A549 (cell line): ENCODE measurements around the gene EHD3. TPM values are rescaled to one million over a fixed set of nuclear protein-coding genes. Genes with fewer than 3 reads are reported as not detected.

Source experiments
- ATAC-seq, 2 experiments: fragments of 200-7000 bp in 1 of 2; fragments of >200 bp in 1 of 2; cut with Nextera tagmentation in 1 of 2; cut with Tn5 transposase in 1 of 2; 3 replicates each; pipeline versions ENCODE4 v1.8.0 to v1.9.1; 2018 to 2020; ENCODE audit warnings: mild to moderate bottlenecking in 1 of 2, moderate library complexity in 1 of 2
- CTCF ChIA-PET: fragments of 300-600 bp; sonication (Branson Sonifier 250); formaldehyde crosslinking; extraction: SDS; loops from one replicate; lab custom pipeline; 2021; ENCODE audit warnings: antibody characterized with exemption, inconsistent platforms; lab: Yijun Ruan, JAX
- POLR2A ChIA-PET: fragments of 350-600 bp; formaldehyde crosslinking; extraction: SDS; loops from one replicate; lab custom pipeline; 2021; ENCODE audit warnings: antibody characterized with exemption, inconsistent platforms; lab: Yijun Ruan, JAX
- DNase-seq, 2 experiments: peaks; one replicate each; pipeline versions ENCODE4 v3.0.0 to v3.0.0-alpha.2; 2011 to 2016; ENCODE audit warnings: low read depth in 1 of 2, low spot score in 1 of 2
- FAIRE-seq: peaks from 2 replicates; lab custom pipeline; 2011; peaks lifted over from hg19 to GRCh38; lab: Jason Lieb, UNC
- H3K27ac ChIP-seq, 2 experiments: fragments of >200 bp; sonication (Bioruptor Twin); formaldehyde crosslinking; 3 replicates each; pipeline ENCODE4 v1.5.1; 2016 to 2017
- H3K4me1 ChIP-seq: fragments of >200 bp; sonication (Bioruptor Twin); formaldehyde crosslinking; 3 replicates; pipeline ENCODE4 v1.6.1; 2016
- H3K4me2 ChIP-seq: fragments of >200 bp; sonication (Bioruptor Twin); formaldehyde crosslinking; 3 replicates; pipeline ENCODE4 v1.6.1; 2016
- H3K4me3 ChIP-seq: fragments of >200 bp; sonication (Bioruptor Twin); formaldehyde crosslinking; 3 replicates; pipeline ENCODE4 v1.5.1; 2016
- H3K9me3 ChIP-seq: fragments of >200 bp; sonication (Bioruptor Twin); formaldehyde crosslinking; 3 replicates; pipeline ENCODE4 v1.6.1; 2016
- BHLHE40 ChIP-seq: IDR thresholded peaks from 2 replicates; pipeline ENCODE4 v1.6.1; 2012; ENCODE audit warnings: low read depth, low read length, inconsistent platforms
- CHD2 ChIP-seq: fragments of 150-350 bp; IDR thresholded peaks from 2 replicates; pipeline ENCODE4 v1.6.1; 2014; ENCODE audit warnings: low read length; ENCODE audit not compliant: partially characterized antibody
- CHD4 ChIP-seq: fragments of 200-600 bp; sonication (generic); IDR thresholded peaks from 2 replicates; pipeline ENCODE4 v1.6.1; 2016; ENCODE audit warnings: antibody characterized with exemption, mild to moderate bottlenecking, borderline replicate concordance
- EP300 ChIP-seq, 2 experiments: fragments of >200 bp; sonication (Bioruptor Twin); formaldehyde crosslinking; IDR thresholded peaks; 2 replicates in 1 of 2; 3 replicates in 1 of 2; pipeline ENCODE4 v1.6.1; 2016 to 2017
- ESRRA ChIP-seq: fragments of 150-350 bp; IDR thresholded peaks from 2 replicates; pipeline ENCODE4 v1.6.1; 2014; ENCODE audit warnings: mild to moderate bottlenecking, low read length, borderline replicate concordance
- FOXS1 ChIP-seq: fragments of 250-450 bp; sonication (Bioruptor Pico); IDR thresholded peaks from 2 replicates; pipeline ENCODE4 v1.5.0; 2020; ENCODE audit warnings: mild to moderate bottlenecking, moderate library complexity
- GATA3 ChIP-seq: IDR thresholded peaks from 2 replicates; pipeline ENCODE4 v1.6.1; 2012; ENCODE audit warnings: borderline replicate concordance
- HDAC2 ChIP-seq: fragments of 200-600 bp; sonication (generic); IDR thresholded peaks from 2 replicates; pipeline ENCODE4 v1.6.1; 2016
- HEYL ChIP-seq: fragments of 250-450 bp; sonication (Bioruptor Pico); IDR thresholded peaks from 2 replicates; pipeline ENCODE4 v1.8.0; 2021; ENCODE audit warnings: mild to moderate bottlenecking, moderate library complexity
- HOXB13 ChIP-seq: fragments of 250-450 bp; sonication (Bioruptor Pico); IDR thresholded peaks from 2 replicates; pipeline ENCODE4 v1.5.0; 2020; ENCODE audit warnings: low read depth, mild to moderate bottlenecking, moderate library complexity
- KDM5A ChIP-seq: fragments of 200-600 bp; sonication (generic); IDR thresholded peaks from 2 replicates; pipeline ENCODE4 v1.6.1; 2016; ENCODE audit warnings: antibody characterized with exemption, mild to moderate bottlenecking
- MAFK ChIP-seq: fragments of 450-650 bp; IDR thresholded peaks from 2 replicates; pipeline ENCODE4 v1.6.1; 2014; ENCODE audit not compliant: partially characterized antibody
- MAZ ChIP-seq: fragments of 150-350 bp; IDR thresholded peaks from 2 replicates; pipeline ENCODE4 v1.6.1; 2014; ENCODE audit warnings: antibody characterized with exemption, low read depth, low read length, borderline replicate concordance
- NPAS2 ChIP-seq: fragments of 250-450 bp; sonication (Bioruptor Pico); IDR thresholded peaks from 2 replicates; pipeline ENCODE4 v1.8.0; 2022; ENCODE audit warnings: mild to moderate bottlenecking, moderate library complexity, borderline replicate concordance
- NR3C1 ChIP-seq: fragments of >200 bp; sonication (Bioruptor Twin); formaldehyde crosslinking; IDR thresholded peaks from 3 replicates; pipeline ENCODE4 v1.6.1; 2017
- PHF8 ChIP-seq: fragments of 200-600 bp; sonication (generic); IDR thresholded peaks from 2 replicates; pipeline ENCODE4 v1.6.1; 2016; ENCODE audit warnings: low read depth, mild to moderate bottlenecking, antibody characterized with exemption, moderate library complexity, borderline replicate concordance
- POLR2A ChIP-seq: IDR thresholded peaks from 2 replicates; pipeline ENCODE4 v1.6.1; 2012; ENCODE audit warnings: mild to moderate bottlenecking, low read length
- POLR2AphosphoS2 ChIP-seq: conservative IDR thresholded peaks from 2 replicates; pipeline ENCODE4 v1.6.1; 2012; ENCODE audit warnings: low read length, improper control_type of control experiment, inconsistent platforms
- RAD21 ChIP-seq, 2 experiments: fragments of >200 bp in 1 of 2; sonication (Bioruptor Twin) in 1 of 2; formaldehyde crosslinking in 1 of 2; IDR thresholded peaks in 1 of 2; conservative IDR thresholded peaks in 1 of 2; 2 replicates in 1 of 2; 3 replicates in 1 of 2; pipeline ENCODE4 v1.6.1; 2012 to 2018; ENCODE audit warnings: inconsistent platforms in 1 of 2
- RARB ChIP-seq: fragments of 250-450 bp; sonication (Bioruptor Pico); IDR thresholded peaks from 2 replicates; pipeline ENCODE4 v1.8.0; 2021; ENCODE audit warnings: mild to moderate bottlenecking, moderate library complexity
- RCOR1 ChIP-seq: fragments of 150-350 bp; IDR thresholded peaks from 2 replicates; pipeline ENCODE4 v1.6.1; 2014; ENCODE audit warnings: antibody characterized with exemption, low read length, low read depth
- RFX5 ChIP-seq: fragments of 450-650 bp; IDR thresholded peaks from 2 replicates; pipeline ENCODE4 v1.7.1; 2014; ENCODE audit warnings: antibody characterized with exemption, mild to moderate bottlenecking, moderate library complexity
- RNF2 ChIP-seq: fragments of 200-600 bp; sonication (generic); IDR thresholded peaks from 2 replicates; pipeline ENCODE4 v1.6.1; 2016; ENCODE audit warnings: low read depth, mild to moderate bottlenecking, antibody characterized with exemption, moderate library complexity, borderline replicate concordance
- SMC3 ChIP-seq: fragments of >200 bp; sonication (Bioruptor Twin); formaldehyde crosslinking; IDR thresholded peaks from 3 replicates; pipeline ENCODE4 v1.6.1; 2018; ENCODE audit warnings: inconsistent platforms
- TP53 ChIP-seq: fragments of 250-450 bp; sonication (Bioruptor Pico); IDR thresholded peaks from 2 replicates; pipeline ENCODE4 v1.5.0; 2021; ENCODE audit warnings: mild to moderate bottlenecking, moderate library complexity
- ZFP36 ChIP-seq: fragments of 450-650 bp; IDR thresholded peaks from 2 replicates; pipeline ENCODE4 v1.6.1; 2014; ENCODE audit warnings: borderline replicate concordance; ENCODE audit not compliant: partially characterized antibody
- ZNF302 ChIP-seq: fragments of 250-450 bp; sonication (Bioruptor Pico); IDR thresholded peaks from 2 replicates; pipeline ENCODE4 v1.9.0; 2021; ENCODE audit warnings: inconsistent platforms, mild to moderate bottlenecking, moderate library complexity
- ZSCAN20 ChIP-seq: fragments of 250-450 bp; sonication (Bioruptor Pico); IDR thresholded peaks from 2 replicates; pipeline ENCODE4 v1.8.0; 2022; ENCODE audit warnings: mild to moderate bottlenecking, moderate library complexity
- WGBS: methylation state at CpG from one replicate; pipeline ENCODE4 v1.1.6; 2017; ENCODE audit errors: missing lambda C conversion rate; 5-methylcytosine and 5-hydroxymethylcytosine counted together
- polyA plus RNA-seq, 4 experiments: library from polyadenylated mRNA; depleted of rRNA in 3 of 4; stranded (reverse); fragments of >200 nt; fragmentation: RNase III in 1 of 4; extraction: RNeasy Plus Mini Kit Qiagen cat#74134 plus additional on column Dnase treatment in 1 of 4; gene quantifications; 2 replicates in 3 of 4; 3 replicates in 1 of 4; pipeline ENCODE4 v1.2.3, GENCODE V29; 2011 to 2017
- TF ChIP-seq, protein P1 (sequence below): IDR thresholded peaks from 2 replicates; pipeline ENCODE4 v1.6.1; 2012
- TF ChIP-seq, protein P2 (sequence below): fragments of >200 bp; sonication (Bioruptor Twin); formaldehyde crosslinking; IDR thresholded peaks from 2 replicates; pipeline ENCODE4 v1.6.1; 2016
- TF ChIP-seq, protein P3 (sequence below): fragments of 250-450 bp; sonication (Bioruptor Pico); IDR thresholded peaks from 2 replicates; pipeline ENCODE4 v1.5.0; 2020; ENCODE audit warnings: low read depth, mild to moderate bottlenecking, moderate library complexity
- TF ChIP-seq, protein P4 (sequence below): fragments of 450-650 bp; IDR thresholded peaks from 2 replicates; pipeline ENCODE4 v1.6.1; 2014; ENCODE audit warnings: antibody characterized with exemption
- TF ChIP-seq, protein P5 (sequence below): fragments of >200 bp; sonication (Bioruptor Twin); formaldehyde crosslinking; IDR thresholded peaks from 3 replicates; pipeline ENCODE4 v1.6.1; 2016
- TF ChIP-seq, protein P6 (sequence below): IDR thresholded peaks from 2 replicates; pipeline ENCODE4 v1.6.1; 2012; ENCODE audit warnings: low read depth, borderline replicate concordance

Gene EHD3
- polyA plus RNA-seq, 2 of the 4 experiments (the other 2 are of a cell fraction): 8.7 to 10.6 TPM

DNA sequence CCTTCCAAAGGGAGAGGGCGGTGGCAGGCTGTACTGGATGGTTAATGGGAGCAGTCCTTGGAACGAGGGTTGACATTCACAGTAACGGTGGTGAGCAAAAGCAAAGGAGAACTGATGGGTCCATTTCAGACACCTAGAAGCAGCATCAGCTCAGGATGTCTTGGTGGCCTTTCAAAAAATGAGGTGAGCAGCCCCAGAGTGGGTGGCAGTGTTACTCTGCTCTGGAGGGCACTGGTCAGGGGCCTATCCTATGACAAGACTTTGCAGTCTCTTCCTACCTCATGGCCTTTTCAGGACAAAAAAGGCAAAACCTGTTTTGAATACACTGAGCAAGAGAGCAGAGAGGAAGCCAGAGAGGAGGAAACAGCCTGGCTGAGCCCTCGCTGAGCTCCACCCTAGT lies 40.1 kb upstream of the EHD3 start:
- H3K4me1 ChIP-seq: no peaks in the 10 kb centered on the region
- DNase-seq (no peak), ATAC-seq (no peak), FAIRE-seq (no peak)
- ChIA-PET CTCF (interaction anchor here (0.6 to 2.3 kb wide), 6 partner anchors 10 to 440 kb away, joined by 3 to 7 read pairs (median 4); partner anchors contain the start of gene GALNT14), POLR2A (no interaction called here)
- no peak for TF ChIP-seq NPAS2 (CRISPR knock-in tag)
- no peak for TF ChIP-seq RARB (CRISPR knock-in tag)
- TF ChIP-seq RFX5: no peak
- TF ChIP-seq HOXB13 (CRISPR knock-in tag): no peak
- TF ChIP-seq NR3C1: no peak
- TF ChIP-seq HEYL: no peak
- TF ChIP-seq, protein P1, sequence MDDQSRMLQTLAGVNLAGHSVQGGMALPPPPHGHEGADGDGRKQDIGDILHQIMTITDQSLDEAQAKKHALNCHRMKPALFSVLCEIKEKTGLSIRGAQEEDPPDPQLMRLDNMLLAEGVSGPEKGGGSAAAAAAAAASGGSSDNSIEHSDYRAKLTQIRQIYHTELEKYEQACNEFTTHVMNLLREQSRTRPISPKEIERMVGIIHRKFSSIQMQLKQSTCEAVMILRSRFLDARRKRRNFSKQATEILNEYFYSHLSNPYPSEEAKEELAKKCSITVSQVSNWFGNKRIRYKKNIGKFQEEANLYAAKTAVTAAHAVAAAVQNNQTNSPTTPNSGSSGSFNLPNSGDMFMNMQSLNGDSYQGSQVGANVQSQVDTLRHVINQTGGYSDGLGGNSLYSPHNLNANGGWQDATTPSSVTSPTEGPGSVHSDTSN: no peak
- no peak for TF ChIP-seq CHD2
- TF ChIP-seq ZNF302 (CRISPR knock-in tag): no peak
- TF ChIP-seq PHF8: no peak
- no peak for TF ChIP-seq RNF2
- no peak for TF ChIP-seq MAZ
- TF ChIP-seq ZFP36: no peak
- no peak for TF ChIP-seq POLR2A
- no peak for TF ChIP-seq HDAC2
- no peak for TF ChIP-seq GATA3
- no peak for TF ChIP-seq RCOR1
- no peak for TF ChIP-seq BHLHE40
- no peak for TF ChIP-seq FOXS1 (CRISPR knock-in tag)
- TF ChIP-seq EP300 (IDR thresholded peaks at IDR 0.05): no peak
- no peak overlapping the region for H3K27ac ChIP-seq
- H3K9me3 ChIP-seq: no peaks in the 10 kb centered on the region
- WGBS: 52% methylated on average over 4 of the region's 4 CpGs
- no peak overlapping the region for H3K4me3 ChIP-seq
- H3K4me2 ChIP-seq: no peak overlapping the region

DNA sequence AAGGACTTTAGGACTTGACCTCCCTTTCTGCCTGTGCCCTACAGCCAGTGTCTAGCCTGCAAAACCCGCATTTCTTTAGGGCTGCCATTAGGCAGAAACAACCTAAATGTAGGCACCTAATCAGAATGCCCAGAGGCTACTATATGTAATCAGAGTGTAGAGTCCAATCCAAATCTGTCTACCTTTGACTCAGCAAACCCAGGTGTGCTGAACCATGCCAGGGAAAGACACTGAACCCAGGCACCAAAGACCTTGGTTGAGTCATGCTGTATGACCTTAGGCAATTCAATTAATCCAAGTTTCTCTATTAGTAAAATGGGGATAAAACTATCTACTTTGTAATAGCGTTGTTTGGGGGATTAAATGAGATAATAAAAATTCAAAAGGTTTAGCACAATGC lies 37.3 kb upstream of the EHD3 start:
- H3K4me2 ChIP-seq: no peak overlapping the region

More for the DNA sequence above, 37.3 kb upstream of the EHD3 start:
- 45% methylated on average over 2 of the region's 2 CpGs for WGBS
- TF ChIP-seq MAFK (no peak), POLR2A (no peak), RAD21 (conservative IDR thresholded peaks at IDR 0.05 in 1 of 2, IDR thresholded peaks at IDR 0.05 in 1 of 2) (no peak), SMC3 (no peak), BHLHE40 (no peak), KDM5A (no peak), ZSCAN20 (CRISPR knock-in tag) (no peak), ESRRA (no peak), POLR2AphosphoS2 (no peak), EP300 (IDR thresholded peaks at IDR 0.05) (no peak), CHD4 (no peak), TP53 (CRISPR knock-in tag) (no peak), NR3C1 (no peak), RFX5 (no peak), HDAC2 (no peak)
- TF ChIP-seq, protein P2, sequence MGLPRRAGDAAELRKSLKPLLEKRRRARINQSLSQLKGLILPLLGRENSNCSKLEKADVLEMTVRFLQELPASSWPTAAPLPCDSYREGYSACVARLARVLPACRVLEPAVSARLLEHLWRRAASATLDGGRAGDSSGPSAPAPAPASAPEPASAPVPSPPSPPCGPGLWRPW: no peak
- TF ChIP-seq, protein P3, sequence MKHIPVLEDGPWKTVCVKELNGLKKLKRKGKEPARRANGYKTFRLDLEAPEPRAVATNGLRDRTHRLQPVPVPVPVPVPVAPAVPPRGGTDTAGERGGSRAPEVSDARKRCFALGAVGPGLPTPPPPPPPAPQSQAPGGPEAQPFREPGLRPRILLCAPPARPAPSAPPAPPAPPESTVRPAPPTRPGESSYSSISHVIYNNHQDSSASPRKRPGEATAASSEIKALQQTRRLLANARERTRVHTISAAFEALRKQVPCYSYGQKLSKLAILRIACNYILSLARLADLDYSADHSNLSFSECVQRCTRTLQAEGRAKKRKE (CRISPR knock-in tag): no peak
- TF ChIP-seq, protein P4, sequence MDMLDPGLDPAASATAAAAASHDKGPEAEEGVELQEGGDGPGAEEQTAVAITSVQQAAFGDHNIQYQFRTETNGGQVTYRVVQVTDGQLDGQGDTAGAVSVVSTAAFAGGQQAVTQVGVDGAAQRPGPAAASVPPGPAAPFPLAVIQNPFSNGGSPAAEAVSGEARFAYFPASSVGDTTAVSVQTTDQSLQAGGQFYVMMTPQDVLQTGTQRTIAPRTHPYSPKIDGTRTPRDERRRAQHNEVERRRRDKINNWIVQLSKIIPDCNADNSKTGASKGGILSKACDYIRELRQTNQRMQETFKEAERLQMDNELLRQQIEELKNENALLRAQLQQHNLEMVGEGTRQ: no peak
- TF ChIP-seq, protein P5, sequence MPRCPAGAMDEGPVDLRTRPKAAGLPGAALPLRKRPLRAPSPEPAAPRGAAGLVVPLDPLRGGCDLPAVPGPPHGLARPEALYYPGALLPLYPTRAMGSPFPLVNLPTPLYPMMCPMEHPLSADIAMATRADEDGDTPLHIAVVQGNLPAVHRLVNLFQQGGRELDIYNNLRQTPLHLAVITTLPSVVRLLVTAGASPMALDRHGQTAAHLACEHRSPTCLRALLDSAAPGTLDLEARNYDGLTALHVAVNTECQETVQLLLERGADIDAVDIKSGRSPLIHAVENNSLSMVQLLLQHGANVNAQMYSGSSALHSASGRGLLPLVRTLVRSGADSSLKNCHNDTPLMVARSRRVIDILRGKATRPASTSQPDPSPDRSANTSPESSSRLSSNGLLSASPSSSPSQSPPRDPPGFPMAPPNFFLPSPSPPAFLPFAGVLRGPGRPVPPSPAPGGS: no peak
- TF ChIP-seq, protein P6, sequence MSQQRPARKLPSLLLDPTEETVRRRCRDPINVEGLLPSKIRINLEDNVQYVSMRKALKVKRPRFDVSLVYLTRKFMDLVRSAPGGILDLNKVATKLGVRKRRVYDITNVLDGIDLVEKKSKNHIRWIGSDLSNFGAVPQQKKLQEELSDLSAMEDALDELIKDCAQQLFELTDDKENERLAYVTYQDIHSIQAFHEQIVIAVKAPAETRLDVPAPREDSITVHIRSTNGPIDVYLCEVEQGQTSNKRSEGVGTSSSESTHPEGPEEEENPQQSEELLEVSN: no peak
- POLR2A ChIA-PET: no interaction called here
- H3K4me3 ChIP-seq: no peak overlapping the region
- no peak for FAIRE-seq
- H3K27ac ChIP-seq: no peak overlapping the region
- no peak for ATAC-seq
- no peaks in the 10 kb centered on the region for H3K9me3 ChIP-seq
- DNase-seq: no peak
- H3K4me1 ChIP-seq: no peaks in the 10 kb centered on the region
- CTCF ChIA-PET: interaction anchor here (1.0 to 1.2 kb wide), 2 partner anchors 27 to 58 kb away, joined by 3 to 5 read pairs; partner anchors contain the start of gene GALNT14
